Brain pericyte (primary cell): ENCODE results near the gene TM7SF3.

ENCODE experiments used
- DNase-seq: peaks from one replicate; pipeline ENCODE4 v3.0.0-alpha.2; 2012; ENCODE audit warnings: low read depth, low spot score

Gene TM7SF3

GRCh38 chr12:26929590-26929989 is 84.6 kb downstream of the TM7SF3 start:
- no peak for DNase-seq

GRCh38 chr12:26928661-26929060 is 85.5 kb downstream of the TM7SF3 start:
- DNase-seq: no peak
